H9 (cell line): Measurements from ENCODE around the gene GNB1L. TPM values are rescaled to one million over a fixed set of nuclear protein-coding genes. Genes with fewer than 3 reads are reported as not detected.

ENCODE experiments used
- DNase-seq: peaks from one replicate; pipeline ENCODE4 v3.0.0-alpha.2; 2017
- H2AFZ ChIP-seq: one replicate; pipeline ENCODE4 v1.6.1; 2013; ENCODE audit warnings: mild to moderate bottlenecking, low read length, control low read depth, moderate library complexity
- H2AK5ac ChIP-seq: 2 replicates; pipeline ENCODE4 v1.6.1; 2013; ENCODE audit warnings: low read length, control low read depth, mixed read lengths; ENCODE audit not compliant: insufficient read length
- H2BK120ac ChIP-seq: one replicate; pipeline ENCODE4 v1.6.1; 2013; ENCODE audit warnings: low read depth, mild to moderate bottlenecking, low read length, control low read depth, inconsistent platforms; ENCODE audit not compliant: poor library complexity, severe bottlenecking
- H2BK12ac ChIP-seq: 2 replicates; pipeline ENCODE4 v1.6.1; 2013; ENCODE audit warnings: low read length, control low read depth, mixed read lengths, low read depth; ENCODE audit not compliant: insufficient read length
- H2BK15ac ChIP-seq: 2 replicates; pipeline ENCODE4 v1.6.1; 2013; ENCODE audit warnings: low read depth, low read length, control low read depth
- H2BK20ac ChIP-seq: one replicate; pipeline ENCODE4 v1.6.1; 2013; ENCODE audit warnings: low read depth, mild to moderate bottlenecking, low read length, control low read depth, inconsistent platforms; ENCODE audit not compliant: poor library complexity, severe bottlenecking
- H2BK5ac ChIP-seq: 2 replicates; pipeline ENCODE4 v1.6.1; 2013; ENCODE audit warnings: low read length, control low read depth, mixed read lengths; ENCODE audit not compliant: insufficient read length
- H3K14ac ChIP-seq: 2 replicates; pipeline ENCODE4 v1.6.1; 2013; ENCODE audit warnings: low read length, control low read depth; ENCODE audit not compliant: insufficient read depth
- H3K18ac ChIP-seq: 2 replicates; pipeline ENCODE4 v1.6.1; 2013; ENCODE audit warnings: low read depth, mild to moderate bottlenecking, mixed read lengths, low read length, control low read depth; ENCODE audit not compliant: insufficient read length
- H3K23ac ChIP-seq: 2 replicates; pipeline ENCODE4 v1.6.1; 2013; ENCODE audit warnings: low read length, control low read depth, mixed read lengths, low read depth; ENCODE audit not compliant: insufficient read length
- H3K23me2 ChIP-seq: 2 replicates; pipeline ENCODE4 v1.6.1; 2013; ENCODE audit warnings: low read depth, mild to moderate bottlenecking, mixed read lengths, low read length, control low read depth; ENCODE audit not compliant: insufficient read length, poor library complexity, severe bottlenecking
- H3K27ac ChIP-seq: 2 replicates; pipeline ENCODE4 v1.5.1; 2013; ENCODE audit warnings: low read length, control low read depth, mixed read lengths, low read depth; ENCODE audit not compliant: insufficient read length
- H3K27me3 ChIP-seq: 2 replicates; pipeline ENCODE4 v1.6.1; 2013; ENCODE audit warnings: low read length, control low read depth, inconsistent platforms; ENCODE audit not compliant: insufficient read depth
- H3K4ac ChIP-seq: 2 replicates; pipeline ENCODE4 v1.6.1; 2013; ENCODE audit warnings: low read depth, mild to moderate bottlenecking, control low read depth, inconsistent platforms, low read length, moderate library complexity
- H3K4me1 ChIP-seq: 2 replicates; pipeline ENCODE4 v1.6.1; 2013; ENCODE audit warnings: low read length, control low read depth, inconsistent platforms; ENCODE audit not compliant: insufficient read depth
- H3K4me2 ChIP-seq: 2 replicates; pipeline ENCODE4 v1.6.1; 2013; ENCODE audit warnings: low read length, control low read depth, mixed read lengths; ENCODE audit not compliant: insufficient read length, insufficient read depth
- H3K56ac ChIP-seq: 2 replicates; pipeline ENCODE4 v1.6.1; 2013; ENCODE audit warnings: low read depth, mild to moderate bottlenecking, mixed read lengths, low read length, control low read depth; ENCODE audit not compliant: insufficient read length
- H3K79me1 ChIP-seq: 2 replicates; pipeline ENCODE4 v1.6.1; 2013; ENCODE audit warnings: low read depth, mild to moderate bottlenecking, moderate library complexity, low read length, control low read depth, inconsistent platforms; ENCODE audit not compliant: insufficient read depth, poor library complexity, severe bottlenecking
- H3K79me2 ChIP-seq: 2 replicates; pipeline ENCODE4 v1.6.1; 2013; ENCODE audit warnings: low read length, control low read depth, inconsistent platforms; ENCODE audit not compliant: insufficient read depth
- H3K9ac ChIP-seq: 2 replicates; pipeline ENCODE4 v1.6.1; 2013; ENCODE audit warnings: low read length, control low read depth, mixed read lengths; ENCODE audit not compliant: insufficient read length; ENCODE audit errors: extremely low read depth
- H3K9me3 ChIP-seq: one replicate; pipeline ENCODE4 v1.6.1; 2013; ENCODE audit warnings: low read depth, low read length, inconsistent platforms; ENCODE audit not compliant: control insufficient read depth
- H3T11ph ChIP-seq: one replicate; pipeline ENCODE4 v1.6.1; 2013; ENCODE audit warnings: mild to moderate bottlenecking, low read length, control low read depth, inconsistent platforms
- H4K20me1 ChIP-seq: one replicate; pipeline ENCODE4 v1.6.1; 2013; ENCODE audit not compliant: control insufficient read depth, insufficient read length, insufficient read depth
- H4K5ac ChIP-seq: 2 replicates; pipeline ENCODE4 v1.6.1; 2013; ENCODE audit warnings: low read depth, mild to moderate bottlenecking, mixed read lengths, low read length, control low read depth; ENCODE audit not compliant: insufficient read length
- H4K8ac ChIP-seq: replicated peaks from 2 replicates; pipeline ENCODE4 v1.6.1; 2013; ENCODE audit warnings: low read length, control low read depth, mixed read lengths, low read depth; ENCODE audit not compliant: insufficient read length
- H4K91ac ChIP-seq: 2 replicates; pipeline ENCODE4 v1.6.1; 2013; ENCODE audit warnings: low read depth, mild to moderate bottlenecking, moderate library complexity, mixed read lengths, low read length, control low read depth; ENCODE audit not compliant: insufficient read length
- H3K27ac Mint-ChIP-seq, 3 experiments: 2 replicates in 2 of 3; 3 replicates in 1 of 3; pipeline ENCODE4 v1.8.0; 2020 to 2021; ENCODE audit warnings: mixed read lengths in 3 of 3, mild to moderate bottlenecking in 1 of 3, moderate library complexity in 1 of 3
- H3K27me3 Mint-ChIP-seq: 2 replicates; pipeline ENCODE4 v1.8.0; 2021; ENCODE audit warnings: low read depth, mild to moderate bottlenecking, moderate library complexity, mixed read lengths
- H3K36me3 Mint-ChIP-seq, 3 experiments: 2 replicates in 2 of 3; 3 replicates in 1 of 3; pipeline ENCODE4 v1.8.0; 2020 to 2021; ENCODE audit warnings: low read depth in 3 of 3, mixed read lengths in 3 of 3; ENCODE audit not compliant: insufficient read depth in 1 of 3
- H3K4me1 Mint-ChIP-seq, 2 experiments: 2 replicates each; pipeline ENCODE4 v1.8.0; 2020; ENCODE audit warnings: mixed read lengths in 2 of 2
- H3K4me3 Mint-ChIP-seq, 2 experiments: 2 replicates in 1 of 2; 3 replicates in 1 of 2; pipeline ENCODE4 v1.8.0; 2020 to 2021; ENCODE audit warnings: mild to moderate bottlenecking in 2 of 2, mixed read lengths in 2 of 2, moderate library complexity in 1 of 2
- H3K9me3 Mint-ChIP-seq, 2 experiments: 2 replicates in 1 of 2; 3 replicates in 1 of 2; pipeline ENCODE4 v1.8.0; 2020; ENCODE audit warnings: mild to moderate bottlenecking in 2 of 2, mixed read lengths in 2 of 2, moderate library complexity in 1 of 2
- CTCF ChIP-seq: fragments of 200-600 bp; sonication (generic); conservative IDR thresholded peaks from 3 replicates; pipeline ENCODE4 v1.8.0; 2021; ENCODE audit warnings: antibody characterized with exemption, mild to moderate bottlenecking
- WGBS: extraction: QIAGEN DNeasy Blood & Tissue Kit; methylation state at CpG from one replicate; pipeline ENCODE4 v1.1.7; 2013; ENCODE audit warnings: missing lambda C conversion rate, low lambda C conversion rate, mixed read lengths; ENCODE audit not compliant: insufficient read length; ENCODE audit errors: extremely low coverage; 5-methylcytosine and 5-hydroxymethylcytosine counted together
- total RNA-seq: library from RNA; stranded (reverse); gene quantifications from 2 replicates; pipeline ENCODE4 v1.2.1, GENCODE V29; 2021

The GNB1L gene
- total RNA-seq, 1 experiment from 2014 or later = 22.4 TPM

- peaks cover 31 to 36% of the 10 kb centered on the region in 2 experiments for H3K4me1 Mint-ChIP-seq
- Histone ChIP-seq H4K20me1 (no peaks in the 10 kb centered on the region), H3K23ac (no peak overlapping the region), H4K91ac (no peak overlapping the region), H3K9me3 (no peaks in the 10 kb centered on the region), H2BK20ac (no peak overlapping the region), H2BK120ac (no peak overlapping the region), H2BK12ac (no peak overlapping the region), H3K27me3 (no peaks in the 10 kb centered on the region), H3K18ac (no peak overlapping the region), H3K9ac (no peak overlapping the region), H3K27ac (no peak overlapping the region), H2BK5ac (no peak overlapping the region), H3K4me2 (no peak overlapping the region), H4K5ac (no peak overlapping the region), H3K4ac (no peak overlapping the region), H2AFZ (no peak overlapping the region), H3K79me1 (peaks cover 10% of the 10 kb centered on the region), H3K14ac (no peak overlapping the region), H2BK15ac (no peak overlapping the region), H2AK5ac (no peak overlapping the region), H3T11ph (no peak overlapping the region), H3K56ac (no peak overlapping the region), H4K8ac (no peak overlapping the region), H3K23me2 (no peaks in the 10 kb centered on the region), H3K4me1 (no peaks in the 10 kb centered on the region; the same call in 1 of the 2 replicates), H3K79me2 (peaks cover 8% of the 10 kb centered on the region; the same call in 1 of the 2 replicates)
- no peak for DNase-seq
- no peaks in the 10 kb centered on the region for H3K27me3 Mint-ChIP-seq
- H3K9me3 Mint-ChIP-seq = no peaks in the 10 kb centered on the region; a peak in 1 of 5 replicates
- no peak overlapping the region; a peak in 2 of 7 replicates for H3K27ac Mint-ChIP-seq
- TF ChIP-seq CTCF = no peak
- whole genome bisulfite sequencing = no CpG with 5 or more reads among the region's 7 CpGs
- H3K4me3 Mint-ChIP-seq = no peak overlapping the region
- H3K36me3 Mint-ChIP-seq = peaks cover 37 to 59% (median 53%) of the 10 kb centered on the region in 3 experiments; a peak in 6 of 7 replicates
Measured at GRCh38 chr22:19848298-19849224, 6.1 kb downstream of the GNB1L start.
